Testis (tissue), 2 donors: Measurements from ENCODE around the gene UBQLN4.

Experiments used
- CTCF ChIP-seq, 3 experiments: fragments of 450-650 bp in 2 of 3; fragments of 200-600 bp in 1 of 3; sonication (generic) in 1 of 3; IDR thresholded peaks; one replicate each; pipeline ENCODE4 v1.5.1; 2016 to 2019; ENCODE audit warnings: antibody characterized with exemption in 3 of 3, mild to moderate bottlenecking in 2 of 3, moderate library complexity in 1 of 3
- POLR2A ChIP-seq: fragments of 450-650 bp; IDR thresholded peaks from one replicate; pipeline ENCODE4 v1.6.1; 2017; ENCODE audit warnings: antibody characterized with exemption, mild to moderate bottlenecking, moderate library complexity

GRCh38 chr1:156021093-156021428 lies 32.5 kb downstream of the UBQLN4 start:
- TF ChIP-seq CTCF (IDR thresholded peaks at IDR 0.05) (no peak), POLR2A (no peak)
